ENCODE data around the gene CASP1. TPM values are rescaled to one million over a fixed set of nuclear protein-coding genes. Genes with fewer than 3 reads are reported as not detected.

The CASP1 gene
- total RNA-seq, 1 experiment from 2014 or later, result not detected

DNA sequence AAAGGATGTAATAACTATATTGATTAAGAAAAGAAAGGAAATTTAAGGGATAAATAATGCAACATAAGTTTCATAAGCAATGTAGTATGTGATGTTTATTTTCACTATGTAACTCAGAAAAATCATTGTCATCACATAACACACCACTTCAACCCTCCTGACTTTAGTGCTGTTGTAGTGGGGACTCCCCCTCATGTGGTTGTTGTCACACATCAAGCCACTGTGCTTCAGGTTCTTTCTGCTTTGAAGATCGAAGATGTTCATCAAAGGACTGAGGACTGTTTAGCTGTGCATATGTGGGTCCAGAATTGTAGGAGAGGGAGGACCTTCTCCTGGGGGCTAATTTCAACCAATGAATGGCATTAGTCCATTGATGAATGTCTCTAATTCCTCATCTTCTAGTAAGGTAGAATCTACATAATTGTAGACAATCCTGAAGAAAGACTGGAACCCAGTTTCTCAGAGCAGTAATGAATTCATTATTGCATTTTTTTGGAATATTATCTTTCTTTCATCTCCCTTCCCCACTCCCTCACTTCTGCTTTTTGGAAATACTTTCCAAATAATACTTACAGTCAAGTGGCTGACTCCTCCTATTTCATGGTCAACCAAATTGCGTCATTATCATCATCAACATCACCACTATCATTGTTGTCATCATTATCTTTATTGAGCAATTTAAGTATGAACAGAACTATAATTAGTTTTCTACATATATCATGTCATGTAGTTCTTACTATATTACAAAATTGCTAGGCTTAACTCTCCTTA lies 20.0 kb upstream of the CASP1 start:
- DNase-seq, result no peak
- H2BK12ac ChIP-seq (ENCODE audit: insufficient read length, low read depth, low read length), result no peak overlapping the region

More for the DNA sequence above, 20.0 kb upstream of the CASP1 start:
- no peak overlapping the region for H3K56ac ChIP-seq (ENCODE audit: insufficient read length, low read depth, low read length)
- H4K5ac ChIP-seq (ENCODE audit: insufficient read length, low read depth, low read length), result no peak overlapping the region
- no peaks in the 10 kb centered on the region for H3K27me3 ChIP-seq (ENCODE audit: insufficient read depth, low read length)
- H3K79me1 ChIP-seq (ENCODE audit: insufficient read depth, low read depth, low read length, poor library complexity, severe bottlenecking), result no peaks in the 10 kb centered on the region
- no peaks in the 10 kb centered on the region for H3K4me1 ChIP-seq (ENCODE audit: insufficient read depth, low read length)
- Mint-ChIP-seq H3K27ac (no peak overlapping the region), H3K9me3 (no peaks in the 10 kb centered on the region), H3K4me3 (no peak overlapping the region), H3K27me3 (ENCODE audit: low read depth) (no peaks in the 10 kb centered on the region), H3K4me1 (no peaks in the 10 kb centered on the region), H3K36me3 (ENCODE audit: insufficient read depth in 1 of 3, low read depth in 3 of 3) (no peaks in the 10 kb centered on the region)
- H3K18ac ChIP-seq (ENCODE audit: insufficient read length, low read depth, low read length), result no peak overlapping the region
- H3K14ac ChIP-seq (ENCODE audit: insufficient read depth, low read length), result no peak overlapping the region
- no peak overlapping the region for H3K4ac ChIP-seq (ENCODE audit: low read depth, low read length)
- H4K20me1 ChIP-seq (ENCODE audit: control insufficient read depth, insufficient read depth, insufficient read length), result no peaks in the 10 kb centered on the region
- H3K23me2 ChIP-seq (ENCODE audit: insufficient read length, low read depth, low read length, poor library complexity, severe bottlenecking), result no peaks in the 10 kb centered on the region
- no peak overlapping the region for H3K4me2 ChIP-seq (ENCODE audit: insufficient read depth, insufficient read length, low read length)
- H3K23ac ChIP-seq (ENCODE audit: insufficient read length, low read depth, low read length), result no peak overlapping the region
- H2BK20ac ChIP-seq (ENCODE audit: low read depth, low read length, poor library complexity, severe bottlenecking), result no peak overlapping the region
- H2AFZ ChIP-seq (ENCODE audit: low read length), result no peak overlapping the region
- no peak overlapping the region for H2BK120ac ChIP-seq (ENCODE audit: low read depth, low read length, poor library complexity, severe bottlenecking)
- no peaks in the 10 kb centered on the region for H3K79me2 ChIP-seq (ENCODE audit: insufficient read depth, low read length)
- H3K9ac ChIP-seq (ENCODE audit: extremely low read depth, insufficient read length, low read length), result no peak overlapping the region
- no peak overlapping the region for H2AK5ac ChIP-seq (ENCODE audit: insufficient read length, low read length)
- TF ChIP-seq, protein P1, sequence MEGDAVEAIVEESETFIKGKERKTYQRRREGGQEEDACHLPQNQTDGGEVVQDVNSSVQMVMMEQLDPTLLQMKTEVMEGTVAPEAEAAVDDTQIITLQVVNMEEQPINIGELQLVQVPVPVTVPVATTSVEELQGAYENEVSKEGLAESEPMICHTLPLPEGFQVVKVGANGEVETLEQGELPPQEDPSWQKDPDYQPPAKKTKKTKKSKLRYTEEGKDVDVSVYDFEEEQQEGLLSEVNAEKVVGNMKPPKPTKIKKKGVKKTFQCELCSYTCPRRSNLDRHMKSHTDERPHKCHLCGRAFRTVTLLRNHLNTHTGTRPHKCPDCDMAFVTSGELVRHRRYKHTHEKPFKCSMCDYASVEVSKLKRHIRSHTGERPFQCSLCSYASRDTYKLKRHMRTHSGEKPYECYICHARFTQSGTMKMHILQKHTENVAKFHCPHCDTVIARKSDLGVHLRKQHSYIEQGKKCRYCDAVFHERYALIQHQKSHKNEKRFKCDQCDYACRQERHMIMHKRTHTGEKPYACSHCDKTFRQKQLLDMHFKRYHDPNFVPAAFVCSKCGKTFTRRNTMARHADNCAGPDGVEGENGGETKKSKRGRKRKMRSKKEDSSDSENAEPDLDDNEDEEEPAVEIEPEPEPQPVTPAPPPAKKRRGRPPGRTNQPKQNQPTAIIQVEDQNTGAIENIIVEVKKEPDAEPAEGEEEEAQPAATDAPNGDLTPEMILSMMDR (conservative IDR thresholded peaks at IDR 0.05), result no peak
- H4K8ac ChIP-seq (replicated peaks; ENCODE audit: insufficient read length, low read depth, low read length), result no peak overlapping the region
- H2BK5ac ChIP-seq (ENCODE audit: insufficient read length, low read length), result no peak overlapping the region
- no peak overlapping the region for H3T11ph ChIP-seq (ENCODE audit: low read length)
- H3K27ac ChIP-seq (ENCODE audit: insufficient read length, low read depth, low read length), result no peak overlapping the region
- WGBS (ENCODE audit: extremely low coverage, insufficient read length, low lambda C conversion rate), result no CpG with 5 or more reads among the region's 2 CpGs
- no peak overlapping the region for H4K91ac ChIP-seq (ENCODE audit: insufficient read length, low read depth, low read length)
- H2BK15ac ChIP-seq (ENCODE audit: low read depth, low read length), result no peak overlapping the region
- no peaks in the 10 kb centered on the region for H3K9me3 ChIP-seq (ENCODE audit: control insufficient read depth, low read depth, low read length)

All from H9 (cell line).